T1000 (cell line): ENCODE results near the gene GPC3.
"Not testable (repeated sequence)": the region's sequence is repeated elsewhere in the genome, so short reads cannot be mapped to it uniquely, and the experiment has no call there.

Experiments used
- DNase-seq: peaks from one replicate; lab custom pipeline; 2025; ENCODE audit warnings: mixed read lengths; lab: John Stamatoyannopoulos, UW

GPC3 gene

DNA sequence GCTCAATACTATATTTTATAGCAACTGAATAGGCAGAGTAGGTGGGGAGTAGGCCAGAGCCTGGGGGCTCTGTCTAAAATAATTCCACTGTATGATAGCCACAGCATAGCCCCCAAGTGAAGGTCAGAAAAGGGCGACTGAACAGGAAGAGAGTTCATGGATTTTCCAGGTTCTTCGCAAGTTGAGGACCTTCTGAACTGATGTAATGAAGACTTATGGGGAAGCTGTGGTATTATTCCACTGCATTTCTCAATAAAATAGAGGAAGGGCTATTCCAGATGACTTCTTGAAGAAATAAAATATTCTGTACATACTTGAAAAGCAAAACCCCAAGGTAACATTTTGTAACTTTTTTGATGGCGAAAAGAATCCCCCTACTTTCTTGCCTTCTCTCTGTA is 338.7 kb downstream of the GPC3 start:
- no peak for DNase-seq

DNA sequence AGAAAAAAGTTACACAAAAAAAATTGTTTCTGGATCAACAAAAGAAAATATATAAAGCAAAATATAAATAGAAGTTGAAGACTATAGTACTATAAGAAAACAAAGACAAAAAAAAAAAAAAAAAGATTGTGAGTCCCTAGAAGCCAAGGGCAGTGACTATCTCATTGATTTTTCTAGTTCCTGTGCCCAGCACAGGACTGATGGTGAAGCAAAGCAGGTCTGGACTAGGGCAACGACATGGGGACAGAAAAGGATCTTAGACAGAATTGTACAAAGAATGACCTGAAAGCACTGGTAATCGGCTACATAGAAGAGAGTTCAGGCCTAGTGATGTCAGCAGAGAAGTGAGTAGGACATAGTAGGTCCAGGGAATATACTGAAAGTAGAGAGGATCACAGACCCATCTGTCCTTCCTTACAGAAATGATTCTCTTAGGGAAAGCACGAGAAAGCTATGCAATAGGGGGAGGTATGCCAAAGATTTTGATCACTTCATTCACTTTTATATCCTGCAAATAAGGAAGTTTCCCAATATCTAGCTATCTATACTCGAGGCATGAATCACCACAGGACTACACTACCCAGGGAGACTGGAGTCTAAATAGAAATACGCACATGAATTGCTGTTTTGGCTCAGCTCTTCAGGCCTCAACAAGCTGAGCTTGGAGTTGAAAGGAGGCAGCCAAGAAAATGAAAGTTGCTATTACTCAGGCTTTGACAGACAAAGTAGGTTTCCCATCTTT is 339.2 kb downstream of the GPC3 start:
- DNase-seq: no peak

DNA sequence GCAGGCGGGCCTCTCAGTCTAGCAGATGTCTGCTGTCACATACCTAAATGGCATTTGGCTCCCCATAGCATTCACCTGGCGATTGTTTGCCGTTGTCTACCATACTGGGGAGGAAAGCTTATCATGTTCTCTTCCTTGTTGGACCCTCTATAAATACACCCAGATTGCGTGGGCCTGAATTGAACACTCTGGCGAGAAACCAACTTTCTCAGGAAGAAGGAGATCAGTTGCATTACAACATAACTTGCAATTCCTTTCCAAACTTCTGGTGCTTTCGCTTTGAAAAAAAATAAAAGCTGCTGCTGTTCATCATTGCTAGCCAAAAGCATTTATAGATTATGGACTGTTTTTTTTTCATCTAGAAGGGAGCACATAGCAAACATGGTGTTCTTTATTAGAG is 340.1 kb downstream of the GPC3 start:
- no peak for DNase-seq

DNA sequence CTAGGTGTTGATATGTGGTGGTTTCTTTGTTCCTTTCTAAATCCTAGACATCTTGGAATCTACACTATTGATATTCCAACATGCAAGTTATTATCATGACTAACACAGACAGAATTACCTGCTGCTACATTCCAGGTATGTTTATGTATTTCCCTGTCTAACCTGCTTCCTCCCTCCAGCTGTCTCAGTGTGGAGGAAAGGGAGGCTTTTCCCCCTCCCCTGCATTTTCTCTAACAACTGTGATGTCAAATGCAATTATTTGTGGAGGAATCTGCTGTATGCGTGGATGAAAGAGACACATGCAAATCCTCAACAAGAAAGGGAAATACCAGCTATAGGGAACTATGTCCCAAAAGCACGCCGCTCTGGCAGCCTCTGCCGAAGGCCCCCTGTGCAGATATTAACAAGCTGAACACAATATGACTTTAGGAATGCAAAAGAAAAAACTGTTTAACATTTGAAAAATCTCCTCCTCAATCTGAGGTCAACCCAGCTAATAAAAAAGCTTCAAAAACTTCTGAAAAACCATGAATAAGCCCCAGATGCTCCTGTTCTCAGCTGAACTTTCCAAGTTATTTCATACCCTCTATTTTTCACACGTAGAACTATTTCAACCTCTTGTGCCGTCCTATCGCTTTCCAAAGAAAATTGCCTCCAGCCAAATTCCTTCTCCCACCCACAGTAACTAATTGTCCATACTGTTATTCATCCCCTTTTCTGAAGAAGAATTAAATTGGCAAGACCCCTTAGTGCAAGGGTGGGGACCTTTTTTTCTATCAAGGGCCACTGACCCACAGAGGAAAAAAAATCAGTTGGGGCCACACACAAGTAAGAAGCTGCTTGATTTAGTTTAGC is 345.0 kb downstream of the GPC3 start:
- no peak for DNase-seq

DNA sequence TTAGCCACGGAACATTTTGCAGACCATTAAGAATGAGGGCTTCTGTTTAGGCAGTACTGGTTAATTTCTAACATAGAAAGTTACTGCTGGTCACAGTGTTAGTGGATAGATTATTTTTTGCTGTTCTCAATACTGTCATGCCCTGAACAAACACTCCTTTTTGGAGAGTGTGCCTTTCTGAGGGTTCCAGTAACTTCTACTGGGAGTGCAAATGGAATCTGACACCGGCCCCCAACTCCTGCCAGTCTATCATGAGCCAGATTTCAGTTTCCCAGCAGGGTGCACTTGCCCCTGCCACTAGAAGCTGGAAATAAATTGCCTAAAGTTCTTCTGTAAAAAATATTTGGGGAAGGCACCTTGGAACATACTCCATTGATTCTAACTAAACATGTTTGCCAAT is 345.7 kb downstream of the GPC3 start:
- DNase-seq: no peak

DNA sequence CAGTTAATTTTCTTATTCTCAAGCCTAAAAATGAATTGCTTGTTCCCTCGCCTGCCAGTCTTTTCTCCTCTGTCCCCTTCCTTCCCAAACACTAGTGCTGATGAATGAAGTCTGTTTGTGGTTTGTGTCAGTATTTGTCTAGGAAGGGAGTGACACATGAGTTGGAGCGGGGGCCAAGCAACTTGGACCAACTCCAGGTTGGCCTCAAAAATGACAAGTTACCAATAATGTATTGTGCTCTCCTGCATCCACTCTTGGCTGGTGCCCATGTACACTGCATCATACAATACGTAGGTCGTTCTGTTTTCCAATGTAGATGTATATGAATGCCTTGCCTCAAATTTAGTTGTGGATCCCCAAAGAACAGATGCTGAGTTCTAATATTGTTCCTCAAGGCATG is 347.1 kb downstream of the GPC3 start:
- no peak for DNase-seq

DNA sequence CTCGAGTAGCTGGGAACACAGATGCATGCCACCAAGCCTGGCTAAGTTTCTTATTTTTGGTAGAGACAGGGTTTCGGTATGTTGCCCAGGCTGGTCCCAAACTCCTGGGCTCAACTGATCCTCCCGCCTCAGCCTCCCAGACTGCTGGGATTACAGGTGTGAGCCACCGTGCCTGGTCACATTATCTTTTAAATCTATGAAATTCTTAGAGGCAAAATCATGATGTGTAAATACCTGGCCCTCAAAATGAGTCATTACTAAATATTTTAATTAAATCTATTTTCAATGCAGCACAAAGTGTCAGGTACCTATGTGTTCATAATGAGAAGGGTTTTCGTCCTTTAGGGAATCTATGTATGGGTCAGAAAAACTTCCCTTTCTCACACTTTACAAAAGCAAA is 347.6 kb downstream of the GPC3 start:
- DNase-seq: no peak

DNA sequence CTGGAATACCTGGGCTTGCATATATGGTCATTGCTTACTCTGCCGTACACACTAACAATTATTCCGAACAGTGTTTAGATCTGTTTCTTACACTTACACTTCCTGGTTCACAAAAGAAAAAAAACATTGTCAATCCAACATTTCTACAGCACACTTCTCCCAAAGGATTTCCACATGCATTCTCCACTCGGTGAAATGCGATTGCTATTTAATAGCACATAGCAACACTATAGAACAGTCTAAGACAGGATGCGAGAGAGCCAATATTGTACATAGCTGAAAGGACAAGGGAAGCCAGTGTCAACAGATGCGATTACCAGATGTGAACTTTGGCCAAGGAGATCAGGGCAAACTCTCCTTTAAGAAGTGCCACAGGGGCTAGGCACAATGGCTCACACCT is 349.4 kb downstream of the GPC3 start:
- DNase-seq: no peak

DNA sequence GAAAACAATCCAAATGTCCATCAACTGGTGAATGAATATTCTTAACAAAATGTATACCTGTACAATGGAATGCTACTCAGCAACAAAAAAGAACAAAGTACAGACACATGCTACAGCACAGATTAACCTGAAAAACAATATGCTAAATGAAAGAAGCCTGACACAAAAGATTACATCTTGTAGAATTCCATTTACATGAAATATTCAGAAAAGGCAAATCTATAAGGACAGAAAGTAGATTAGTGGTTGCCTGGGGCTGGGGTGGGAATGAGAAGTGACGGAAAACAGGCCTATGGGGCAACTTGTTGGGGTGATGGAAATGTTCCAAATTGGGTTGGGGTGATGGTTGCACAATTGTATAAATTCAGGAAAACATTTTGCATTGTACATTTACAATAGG is 351.0 kb downstream of the GPC3 start:
- DNase-seq: no peak

DNA sequence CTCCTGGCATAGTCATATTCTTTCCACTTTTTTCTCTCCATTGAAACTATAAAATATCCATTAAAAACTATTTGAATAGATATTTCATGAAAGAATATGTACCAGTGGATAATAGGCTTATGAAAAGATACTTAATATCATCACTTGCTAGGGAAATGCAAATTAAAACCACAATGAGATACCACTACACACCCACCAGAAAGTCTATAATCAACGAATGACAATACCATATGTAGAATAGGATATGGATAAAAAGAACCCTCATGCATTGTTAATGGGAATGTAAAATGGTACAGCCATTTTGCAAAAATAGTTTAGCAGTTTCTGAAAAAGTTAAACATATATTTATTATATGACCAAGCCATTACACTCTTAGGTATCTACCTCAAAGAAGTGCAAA is 351.4 kb downstream of the GPC3 start:
- no peak for DNase-seq

DNA sequence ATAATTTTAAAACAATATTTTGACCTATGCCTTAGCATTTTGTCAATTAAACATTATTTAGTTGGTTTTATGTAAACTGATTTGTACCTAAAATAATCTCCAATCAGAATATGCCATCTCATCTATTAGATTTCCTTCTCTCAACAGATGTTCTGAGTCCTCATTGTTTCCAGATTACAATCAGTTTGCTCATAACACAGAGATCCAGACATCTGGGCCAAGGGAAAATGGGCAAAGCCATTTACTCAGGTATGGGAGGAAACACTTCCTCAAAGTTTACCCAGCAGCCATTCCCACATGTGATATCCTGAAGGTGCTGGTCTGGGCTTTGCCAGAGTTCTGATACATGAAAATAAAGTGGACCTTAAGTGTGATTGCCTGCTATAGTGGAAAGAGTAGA is 352.2 kb downstream of the GPC3 start:
- DNase-seq: no peak

DNA sequence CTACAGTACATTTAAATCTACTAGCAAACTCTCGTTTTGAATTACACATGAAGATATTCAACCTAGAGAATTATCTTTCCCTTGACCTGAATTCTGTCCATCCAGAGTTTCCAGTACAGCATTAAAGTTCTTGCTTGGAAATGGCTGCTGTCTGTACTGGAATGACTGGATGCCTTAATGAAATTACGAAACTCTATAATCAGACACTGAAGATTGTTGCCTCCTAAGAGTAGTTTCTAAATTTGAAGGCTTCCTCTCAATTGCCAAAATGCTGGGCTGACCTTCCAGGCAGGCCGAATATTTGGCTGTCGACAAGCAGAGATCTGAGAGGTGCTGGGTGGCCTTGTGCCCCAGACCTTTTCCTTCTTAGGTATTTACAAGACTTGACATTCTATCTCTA is 355.0 kb downstream of the GPC3 start:
- DNase-seq: no peak

DNA sequence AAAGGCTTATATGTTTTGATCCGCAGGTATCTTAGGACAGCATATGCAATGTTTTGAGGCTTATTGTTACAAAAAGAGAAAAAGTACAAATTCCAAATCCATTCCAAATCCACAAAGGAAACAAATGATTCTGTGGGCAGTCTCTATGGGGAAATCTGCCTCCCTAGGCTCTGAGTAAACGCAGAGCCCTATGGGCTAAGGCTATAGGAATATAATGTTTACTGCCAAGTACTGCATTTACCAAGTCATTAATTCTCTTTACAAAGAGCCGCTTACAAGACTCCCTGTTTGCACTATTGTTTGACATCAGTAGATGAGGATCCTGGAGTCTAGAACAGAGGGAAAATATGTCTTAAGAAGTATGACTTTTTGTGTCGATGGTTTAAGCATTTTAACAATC is 357.7 kb downstream of the GPC3 start:
- no peak for DNase-seq

DNA sequence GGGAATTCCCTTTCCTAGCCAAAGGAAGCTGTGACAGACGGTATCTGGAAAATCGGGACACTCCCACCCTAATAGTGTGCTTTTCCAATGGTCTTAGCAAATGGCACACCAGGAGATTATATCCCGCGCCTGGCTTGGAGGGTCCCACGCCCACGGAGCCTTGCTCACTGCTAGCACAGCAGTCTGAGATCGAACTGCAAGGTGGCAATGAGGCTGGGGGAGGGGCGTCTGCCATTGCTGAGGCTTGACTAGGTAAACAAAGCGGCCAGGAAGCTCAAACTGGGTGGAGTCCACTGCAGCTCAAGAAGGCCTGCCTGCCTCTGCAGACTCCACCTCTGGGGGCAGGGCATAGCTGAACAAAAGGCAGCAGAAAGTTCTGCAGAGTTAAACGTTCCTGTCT is 364.0 kb downstream of the GPC3 start:
- DNase-seq: not testable (repeated sequence)

DNA sequence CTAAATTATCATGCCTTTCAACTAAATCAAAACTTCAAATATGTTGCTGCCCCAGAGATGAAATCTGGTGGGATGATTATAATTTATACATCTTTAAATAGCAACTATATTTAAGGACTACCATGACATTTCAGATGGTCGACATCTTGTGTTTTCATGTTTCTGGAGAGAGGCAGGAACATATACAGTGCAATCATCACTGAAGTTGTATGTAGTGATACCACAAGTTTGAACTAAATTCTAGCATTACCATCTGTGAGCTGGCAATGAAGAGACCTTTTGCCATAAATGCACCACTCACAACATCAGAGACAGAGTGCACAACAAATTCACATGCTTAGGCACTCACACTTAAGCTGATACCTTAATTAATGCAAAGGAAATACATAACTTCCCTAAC is 373.7 kb downstream of the GPC3 start:
- no peak for DNase-seq

DNA sequence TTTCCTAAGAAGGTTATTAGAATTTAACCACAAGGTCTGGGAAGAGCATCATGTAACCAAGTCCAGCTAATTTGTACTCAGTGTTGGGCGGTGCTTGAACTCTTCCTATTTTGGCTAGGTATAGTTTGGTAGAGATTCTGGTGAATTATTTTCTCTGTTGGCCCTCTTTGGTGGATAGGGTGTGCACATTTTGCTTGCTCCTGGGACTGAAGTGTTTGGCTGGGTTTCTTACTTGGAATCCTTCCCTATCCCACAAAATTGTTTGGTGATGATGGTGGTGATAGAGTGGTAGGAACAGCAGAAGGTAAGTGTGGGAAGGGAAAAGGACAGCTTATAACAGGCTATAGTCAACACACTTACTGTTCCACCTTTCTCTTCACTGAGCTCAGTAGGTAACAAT is 375.3 kb downstream of the GPC3 start:
- DNase-seq: no peak

DNA sequence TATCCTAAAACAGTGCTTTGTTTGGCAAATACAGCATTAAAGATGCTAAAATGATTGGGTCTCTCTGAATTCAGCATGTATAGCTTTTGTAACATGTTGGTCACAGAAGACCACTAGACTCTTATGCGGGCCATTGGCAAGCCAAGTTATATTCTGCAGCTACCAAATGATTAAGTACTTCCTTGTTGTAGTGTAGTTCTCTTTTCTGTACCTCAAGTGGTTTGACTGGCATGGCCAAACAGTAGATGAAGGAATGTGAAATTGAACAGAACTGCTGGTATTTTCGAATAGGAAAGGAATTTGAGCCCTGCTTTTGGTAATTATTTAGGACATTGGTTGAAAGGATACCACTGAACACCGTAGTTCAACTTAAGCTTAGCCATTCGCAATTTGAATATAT is 376.2 kb downstream of the GPC3 start:
- DNase-seq: no peak

DNA sequence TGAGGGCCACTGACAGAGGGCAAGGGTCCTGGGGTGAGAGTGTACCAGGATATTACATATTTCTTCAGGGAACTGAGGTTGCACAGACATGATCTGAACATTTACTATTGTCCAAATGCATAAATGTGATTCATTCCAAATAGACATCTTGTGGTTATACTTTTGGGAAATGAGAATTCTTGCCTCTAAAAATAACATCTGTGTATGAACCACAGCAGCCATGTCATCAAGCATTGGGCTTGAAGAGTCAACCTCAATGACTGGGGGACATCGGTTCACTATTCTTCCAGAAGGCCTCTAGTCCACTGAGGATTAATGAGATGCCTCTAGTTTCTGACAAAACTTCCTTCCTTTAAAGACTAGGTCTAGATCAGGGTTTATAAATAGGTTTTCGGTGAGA is 377.0 kb downstream of the GPC3 start:
- DNase-seq: no peak

DNA sequence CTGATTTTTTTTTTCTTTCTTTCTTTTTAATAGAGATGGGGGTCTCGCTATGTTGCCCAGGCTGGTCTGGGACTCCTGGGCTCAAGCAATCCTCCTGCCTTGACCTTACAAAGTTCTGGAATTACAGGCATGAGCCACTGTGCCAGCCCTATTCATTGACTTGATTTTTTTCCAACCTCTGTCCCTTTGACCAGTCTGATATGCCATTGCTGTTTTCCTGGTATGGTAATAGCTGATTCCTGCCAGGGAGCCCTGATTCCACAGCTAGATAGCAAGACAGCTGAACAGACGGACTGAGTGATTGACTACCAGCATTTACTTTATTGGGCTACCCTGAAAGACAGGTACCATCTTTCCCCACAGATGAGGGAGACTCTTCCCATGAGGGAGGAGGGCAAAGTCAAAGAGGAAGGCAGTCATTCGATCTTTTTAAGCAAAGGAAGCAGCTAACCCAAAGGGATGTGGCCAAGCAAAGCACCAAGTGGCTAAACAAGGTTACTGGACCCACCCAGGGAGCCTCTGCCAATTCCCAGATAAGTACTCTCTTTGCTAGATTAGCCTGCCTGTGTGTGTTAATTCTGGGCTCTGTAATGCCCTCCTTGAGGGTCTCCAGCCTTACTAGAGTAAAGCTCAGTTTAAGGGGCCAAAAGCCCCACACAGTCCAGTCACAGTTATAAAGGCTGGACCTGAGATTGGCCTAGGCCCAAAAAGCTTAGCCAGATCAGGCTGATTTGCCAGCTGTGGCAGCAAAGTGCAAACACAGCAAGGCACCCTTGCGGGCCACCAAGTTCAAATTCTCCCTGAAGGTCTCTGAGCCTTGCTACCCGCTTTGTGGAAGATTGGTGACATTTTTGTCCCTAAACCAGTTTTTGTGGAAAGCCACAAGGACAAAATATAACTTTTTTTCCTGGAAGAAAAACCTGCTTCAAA is 377.7 kb downstream of the GPC3 start:
- no peak for DNase-seq

DNA sequence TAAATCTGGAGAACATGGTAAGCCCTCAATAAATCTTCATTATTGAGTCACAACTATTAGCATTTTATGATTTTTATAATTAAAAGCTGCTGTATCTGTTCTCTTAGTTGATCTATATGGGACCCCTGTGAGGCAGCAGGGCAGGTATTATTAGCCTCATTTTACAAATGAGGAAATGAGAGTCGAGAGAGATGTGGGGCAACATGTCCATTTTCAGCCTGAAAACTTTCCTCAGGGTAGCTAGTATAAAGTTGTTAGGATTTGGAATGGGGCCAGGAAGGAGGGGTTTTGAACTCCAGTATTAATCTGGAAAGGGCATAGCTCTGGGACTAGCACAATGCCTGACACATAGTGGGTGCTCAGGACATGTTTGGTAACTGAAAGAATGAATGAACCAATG is 378.4 kb downstream of the GPC3 start:
- no peak for DNase-seq

DNA sequence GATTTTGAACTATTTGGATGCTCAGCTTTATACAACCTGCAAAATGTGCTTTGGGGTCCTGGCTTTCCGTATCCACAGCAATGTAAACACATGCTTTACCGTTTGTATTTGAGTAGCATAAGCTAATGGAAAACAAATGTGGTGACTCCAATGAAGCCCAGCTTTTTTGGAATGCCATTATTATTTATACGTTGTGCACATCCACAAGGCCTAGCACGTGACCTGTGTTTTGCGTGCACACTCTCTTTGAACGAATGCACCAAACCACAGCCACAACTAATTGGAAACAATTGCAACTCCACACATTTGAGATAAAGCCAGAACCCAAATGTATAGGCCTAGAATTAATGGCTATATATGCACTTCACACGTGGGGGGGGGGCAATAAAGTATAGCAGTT is 380.6 kb downstream of the GPC3 start:
- DNase-seq: no peak

DNA sequence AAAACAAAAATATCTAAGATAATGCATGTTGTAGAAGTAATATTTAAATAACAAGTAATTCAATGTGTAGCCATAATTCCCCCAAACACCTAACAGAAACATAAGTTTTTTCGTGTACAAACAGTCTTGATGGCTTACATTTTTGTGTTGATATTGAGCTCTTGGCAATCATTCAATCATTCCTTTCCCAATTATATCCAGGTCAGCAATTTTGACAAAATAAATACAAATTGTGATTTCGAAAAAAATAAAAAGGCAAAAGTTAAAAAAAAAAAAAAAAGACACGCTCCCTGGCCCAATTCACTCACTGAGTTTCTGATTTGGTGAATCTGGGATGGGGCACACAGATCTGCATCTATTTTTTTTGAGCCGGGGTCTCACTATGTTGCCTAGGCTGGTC is 382.5 kb downstream of the GPC3 start:
- no peak for DNase-seq

DNA sequence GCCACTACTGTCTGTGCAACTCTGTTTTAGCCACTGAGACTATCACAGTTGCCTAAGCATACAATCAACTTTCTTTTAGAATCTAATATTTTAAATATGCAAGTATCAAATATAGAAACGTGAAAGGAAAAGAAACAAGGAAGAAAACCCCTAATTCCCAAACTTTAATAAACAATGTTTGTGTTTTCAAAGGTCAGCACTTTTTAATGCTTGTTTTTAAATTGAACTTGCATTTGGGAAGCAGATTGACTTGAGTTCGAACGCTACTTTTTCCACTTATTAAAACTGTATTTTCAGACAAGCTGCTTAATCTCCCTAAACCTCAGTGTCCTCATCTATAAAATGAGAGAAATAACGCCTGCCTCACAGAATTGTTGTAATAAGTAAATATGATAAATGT is 384.3 kb downstream of the GPC3 start:
- DNase-seq: no peak
